ENCODE results near the gene HORMAD2. TPM values are rescaled to one million over a fixed set of nuclear protein-coding genes. Genes with fewer than 3 reads are reported as not detected.

HORMAD2 gene
- total RNA-seq, 2 donors from 2014 or later = 6.9 TPM; not detected in 1

DNA sequence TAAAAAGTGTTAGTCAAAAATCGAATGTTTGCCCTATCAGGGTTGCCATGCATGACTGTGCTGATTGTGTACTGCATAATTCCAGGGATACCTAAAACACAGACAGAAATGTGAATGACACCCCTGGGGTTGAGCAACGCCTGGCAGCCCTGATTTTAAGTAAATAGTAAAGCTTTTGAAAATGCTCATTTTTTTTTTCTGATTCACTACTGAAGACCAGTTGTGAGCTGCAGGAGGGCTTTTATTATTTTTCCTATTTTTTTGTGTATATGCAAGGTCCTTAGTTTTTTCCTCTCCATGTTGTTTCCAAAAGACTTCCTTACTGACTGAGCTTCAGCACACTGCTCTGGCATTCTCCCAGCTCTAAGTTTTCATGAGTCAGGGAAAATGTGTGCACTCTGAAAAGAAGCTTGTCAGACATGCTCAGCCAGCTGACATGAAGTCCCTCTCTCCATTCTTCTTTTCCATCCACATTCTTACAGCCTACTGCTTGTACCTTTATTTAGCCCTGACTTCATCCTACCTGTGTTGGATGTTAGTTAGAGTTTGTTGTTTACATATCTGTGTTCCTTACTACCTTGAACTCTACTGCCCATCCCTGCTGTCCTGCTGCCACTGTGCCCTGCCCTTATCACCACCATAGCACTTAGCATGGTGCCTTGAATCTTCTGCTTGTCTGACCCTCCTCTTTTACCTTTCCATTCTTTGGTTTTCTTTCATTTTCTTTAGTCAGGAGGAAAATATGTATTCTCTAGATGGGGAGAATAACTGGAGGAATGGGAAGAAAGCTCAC is 79.5 kb downstream of the HORMAD2 start:
- Histone ChIP-seq H3K27ac (no peak overlapping the region), H3K27me3 (replicated peaks; ENCODE audit: insufficient read depth) (no peaks in the 10 kb centered on the region), H3K9me3 (no peaks in the 10 kb centered on the region), H3K4me3 (no peak overlapping the region), H3K36me3 (no peaks in the 10 kb centered on the region), H3K4me1 (replicated peaks) (no peaks in the 10 kb centered on the region)
- WGBS = 58% methylated on average over 2 of the region's 2 CpGs
- TF ChIP-seq POLR2AphosphoS5 (IDR thresholded peaks at IDR 0.05) (peak; percentile 20), POLR2A (IDR thresholded peaks at IDR 0.05) (no peak)
- intact Hi-C loops (cut with DNase I) = no loop called here
- peak; percentile 48 for DNase-seq (ENCODE audit: low spot score)

DNA sequence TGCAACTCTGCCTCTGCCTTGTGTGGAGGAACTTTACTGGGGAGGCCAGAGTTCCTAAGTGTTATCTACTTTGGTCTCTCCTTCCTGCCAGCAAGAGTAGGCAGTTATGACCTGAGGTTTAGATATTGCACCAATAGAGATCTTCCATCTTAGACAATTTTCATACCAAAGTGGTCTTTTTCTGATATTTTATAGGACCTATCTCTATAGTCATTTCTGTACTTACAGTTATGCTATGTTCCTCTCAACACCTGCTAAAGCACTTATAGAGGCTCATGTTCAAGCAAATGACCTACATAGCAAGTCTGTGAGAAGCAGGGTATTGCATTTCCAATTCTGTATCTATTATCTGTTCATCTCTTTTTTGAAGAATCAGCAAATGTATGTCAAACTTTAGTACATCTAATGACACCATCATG is 80.8 kb downstream of the HORMAD2 start:
- no peak for TF ChIP-seq POLR2AphosphoS5 (IDR thresholded peaks at IDR 0.05)
- TF ChIP-seq, protein P1, sequence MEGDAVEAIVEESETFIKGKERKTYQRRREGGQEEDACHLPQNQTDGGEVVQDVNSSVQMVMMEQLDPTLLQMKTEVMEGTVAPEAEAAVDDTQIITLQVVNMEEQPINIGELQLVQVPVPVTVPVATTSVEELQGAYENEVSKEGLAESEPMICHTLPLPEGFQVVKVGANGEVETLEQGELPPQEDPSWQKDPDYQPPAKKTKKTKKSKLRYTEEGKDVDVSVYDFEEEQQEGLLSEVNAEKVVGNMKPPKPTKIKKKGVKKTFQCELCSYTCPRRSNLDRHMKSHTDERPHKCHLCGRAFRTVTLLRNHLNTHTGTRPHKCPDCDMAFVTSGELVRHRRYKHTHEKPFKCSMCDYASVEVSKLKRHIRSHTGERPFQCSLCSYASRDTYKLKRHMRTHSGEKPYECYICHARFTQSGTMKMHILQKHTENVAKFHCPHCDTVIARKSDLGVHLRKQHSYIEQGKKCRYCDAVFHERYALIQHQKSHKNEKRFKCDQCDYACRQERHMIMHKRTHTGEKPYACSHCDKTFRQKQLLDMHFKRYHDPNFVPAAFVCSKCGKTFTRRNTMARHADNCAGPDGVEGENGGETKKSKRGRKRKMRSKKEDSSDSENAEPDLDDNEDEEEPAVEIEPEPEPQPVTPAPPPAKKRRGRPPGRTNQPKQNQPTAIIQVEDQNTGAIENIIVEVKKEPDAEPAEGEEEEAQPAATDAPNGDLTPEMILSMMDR (IDR thresholded peaks at IDR 0.05) = no peak
- no peak for TF ChIP-seq POLR2A (IDR thresholded peaks at IDR 0.05)
- no peak for DNase-seq (ENCODE audit: low spot score)
- Histone ChIP-seq H3K36me3 (no peaks in the 10 kb centered on the region), H3K9me3 (no peaks in the 10 kb centered on the region), H3K27ac (no peak overlapping the region), H3K4me1 (replicated peaks) (no peaks in the 10 kb centered on the region), H3K27me3 (replicated peaks; ENCODE audit: insufficient read depth) (no peaks in the 10 kb centered on the region), H3K4me3 (no peak overlapping the region)
- intact Hi-C loops (cut with DNase I) = no loop called here

DNA sequence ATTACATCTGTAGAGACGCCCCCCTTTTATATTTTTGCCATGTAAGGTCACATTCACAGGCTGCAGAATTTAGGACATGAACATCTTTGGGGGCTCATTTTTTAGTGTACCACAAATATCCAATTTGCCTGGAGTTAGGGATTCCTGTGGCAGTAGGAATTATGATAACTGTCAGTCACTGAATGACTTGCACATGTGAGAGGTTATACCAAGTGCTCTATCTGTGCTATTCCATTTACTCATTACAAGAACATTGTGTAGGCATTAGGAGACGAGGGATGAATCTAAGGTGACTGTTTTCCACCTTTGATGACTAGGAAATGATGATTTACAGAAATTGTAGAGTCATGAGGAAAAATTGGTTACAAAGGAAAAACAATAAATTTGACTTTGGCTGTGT is 87.0 kb downstream of the HORMAD2 start:
- WGBS = 87% methylated on average over 2 of the region's 2 CpGs
- H3K4me3 ChIP-seq = no peak overlapping the region
- DNase-seq (ENCODE audit: low spot score) = no peak
- TF ChIP-seq POLR2A (IDR thresholded peaks at IDR 0.05) (no peak), POLR2AphosphoS5 (IDR thresholded peaks at IDR 0.05) (no peak)
- TF ChIP-seq, protein P1 (IDR thresholded peaks at IDR 0.05) = no peak
- intact Hi-C loops (cut with DNase I) = no loop called here
- H3K4me1 ChIP-seq (replicated peaks) = no peaks in the 10 kb centered on the region
- H3K27me3 ChIP-seq (replicated peaks; ENCODE audit: insufficient read depth) = no peaks in the 10 kb centered on the region
- H3K9me3 ChIP-seq = no peaks in the 10 kb centered on the region
- H3K27ac ChIP-seq = no peak overlapping the region
- no peaks in the 10 kb centered on the region for H3K36me3 ChIP-seq

DNA sequence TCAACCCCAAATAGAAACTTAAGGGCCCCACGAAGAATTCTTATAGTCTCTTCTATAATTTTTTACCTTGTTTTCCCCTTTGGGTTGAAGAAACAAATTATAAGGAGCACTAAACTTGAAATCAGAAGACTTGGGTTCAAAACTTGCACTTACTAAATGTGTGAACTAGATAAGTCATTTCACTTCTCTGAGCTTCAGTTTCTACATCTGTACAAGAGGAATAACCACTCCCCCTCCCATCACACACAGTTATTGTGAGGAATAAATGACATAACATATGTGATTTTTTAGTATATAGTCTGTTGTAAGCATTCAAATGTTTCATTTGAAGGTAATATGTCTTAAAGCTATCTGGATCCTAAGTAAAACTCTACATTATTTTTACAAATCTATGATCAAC is 87.5 kb downstream of the HORMAD2 start:
- DNase-seq (ENCODE audit: low spot score) = no peak
- H3K36me3 ChIP-seq = no peaks in the 10 kb centered on the region
- intact Hi-C loops (cut with DNase I) = no loop called here
- no peak overlapping the region for H3K27ac ChIP-seq
- no peaks in the 10 kb centered on the region for H3K4me1 ChIP-seq (replicated peaks)
- 74% methylated on average over 1 of the region's 1 CpG for WGBS
- no peaks in the 10 kb centered on the region for H3K9me3 ChIP-seq
- TF ChIP-seq POLR2AphosphoS5 (IDR thresholded peaks at IDR 0.05) (no peak), POLR2A (IDR thresholded peaks at IDR 0.05) (no peak)
- TF ChIP-seq, protein P1 (IDR thresholded peaks at IDR 0.05) = no peak
- H3K27me3 ChIP-seq (replicated peaks; ENCODE audit: insufficient read depth) = no peaks in the 10 kb centered on the region
- H3K4me3 ChIP-seq = no peak overlapping the region

DNA sequence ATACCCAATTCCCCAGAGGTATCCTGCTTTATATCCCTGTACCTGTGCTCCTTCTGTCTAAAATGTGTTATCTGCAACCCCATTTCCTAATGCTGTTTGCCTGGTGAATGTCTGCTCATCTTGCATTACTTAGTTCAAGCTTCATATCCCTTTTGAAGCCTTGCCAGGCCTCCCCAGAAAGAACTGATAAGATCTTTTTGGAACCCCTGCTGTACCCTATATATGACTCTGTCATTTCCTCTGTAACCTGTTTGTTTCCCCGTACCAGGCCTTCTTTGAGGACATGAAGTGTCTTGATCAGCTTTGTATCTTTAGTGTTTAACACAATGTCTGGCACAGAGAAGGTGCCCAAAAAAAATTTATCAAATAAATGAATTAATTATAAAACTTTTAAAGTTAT is 88.7 kb downstream of the HORMAD2 start:
- Histone ChIP-seq H3K4me3 (no peak overlapping the region), H3K27me3 (replicated peaks; ENCODE audit: insufficient read depth) (no peaks in the 10 kb centered on the region), H3K36me3 (no peaks in the 10 kb centered on the region), H3K27ac (no peak overlapping the region), H3K4me1 (replicated peaks) (no peaks in the 10 kb centered on the region), H3K9me3 (no peaks in the 10 kb centered on the region)
- intact Hi-C loops (cut with DNase I) = no loop called here
- 13% methylated on average over 1 of the region's 1 CpG for WGBS
- no peak for DNase-seq (ENCODE audit: low spot score)
- TF ChIP-seq POLR2AphosphoS5 (IDR thresholded peaks at IDR 0.05) (no peak), POLR2A (IDR thresholded peaks at IDR 0.05) (no peak)
- TF ChIP-seq, protein P1 (IDR thresholded peaks at IDR 0.05) = no peak

Data from prostate gland (tissue), 2 donors.